ENCODE results near the gene GPR139.

- TF ChIP-seq CTCF (IDR thresholded peaks at IDR 0.05; ENCODE audit: low read depth, low read length, missing input control) (no peak), JUND (IDR thresholded peaks at IDR 0.05) (no peak), YY1 (IDR thresholded peaks at IDR 0.05) (no peak), GABPA (IDR thresholded peaks at IDR 0.05 in 1 of 2, conservative IDR thresholded peaks at IDR 0.05 in 1 of 2) (no peak), MAX (IDR thresholded peaks at IDR 0.05) (no peak), SP1 (IDR thresholded peaks at IDR 0.05) (no peak), RAD21 (IDR thresholded peaks at IDR 0.05) (no peak), ATF3 (IDR thresholded peaks at IDR 0.05) (no peak), TAF1 (conservative IDR thresholded peaks at IDR 0.05) (no peak), REST (IDR thresholded peaks at IDR 0.05) (no peak), ZBTB33 (IDR thresholded peaks at IDR 0.05) (no peak), FOXA1 (IDR thresholded peaks at IDR 0.05) (no peak)
Measured at GRCh38 chr16:20084624-20085226, 11.0 kb upstream of the GPR139 start.

Measured in liver (tissue), 3 donors.